Nucleus accumbens (tissue), 56 donors: ENCODE measurements around the gene CLCA1.
A peak's percentile ranks its signal among the peaks of the same experiment; 100 is the strongest.

ENCODE experiments used
- DNase-seq, 56 donors: peaks; one replicate each; lab custom pipeline; 2025; lab: John Stamatoyannopoulos, UW

The CLCA1 gene

DNA sequence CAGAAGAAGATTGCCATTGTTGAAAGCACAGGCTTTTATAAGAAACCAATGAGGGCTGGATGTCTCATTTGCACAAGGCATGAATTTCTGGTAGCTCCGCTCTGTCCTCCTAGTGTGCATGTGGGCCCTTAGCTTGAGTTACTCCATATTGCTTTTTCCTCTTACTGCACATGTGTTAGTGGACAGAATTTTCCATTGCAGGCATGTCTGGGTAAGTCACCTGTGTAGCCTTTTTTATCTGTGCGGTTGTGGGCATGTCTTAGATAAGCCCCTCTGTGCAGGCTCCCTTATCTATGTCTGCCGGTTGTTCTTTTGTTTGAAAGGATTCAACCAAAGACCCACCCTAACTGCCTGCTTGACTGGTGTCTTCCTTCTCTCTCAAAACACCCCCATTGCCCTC lies 7.2 kb upstream of the CLCA1 start:
- DNase-seq, result no peak

- DNase-seq, result no peak
Measured at GRCh38 chr1:86464819-86465218, 3.9 kb upstream of the CLCA1 start.

DNA sequence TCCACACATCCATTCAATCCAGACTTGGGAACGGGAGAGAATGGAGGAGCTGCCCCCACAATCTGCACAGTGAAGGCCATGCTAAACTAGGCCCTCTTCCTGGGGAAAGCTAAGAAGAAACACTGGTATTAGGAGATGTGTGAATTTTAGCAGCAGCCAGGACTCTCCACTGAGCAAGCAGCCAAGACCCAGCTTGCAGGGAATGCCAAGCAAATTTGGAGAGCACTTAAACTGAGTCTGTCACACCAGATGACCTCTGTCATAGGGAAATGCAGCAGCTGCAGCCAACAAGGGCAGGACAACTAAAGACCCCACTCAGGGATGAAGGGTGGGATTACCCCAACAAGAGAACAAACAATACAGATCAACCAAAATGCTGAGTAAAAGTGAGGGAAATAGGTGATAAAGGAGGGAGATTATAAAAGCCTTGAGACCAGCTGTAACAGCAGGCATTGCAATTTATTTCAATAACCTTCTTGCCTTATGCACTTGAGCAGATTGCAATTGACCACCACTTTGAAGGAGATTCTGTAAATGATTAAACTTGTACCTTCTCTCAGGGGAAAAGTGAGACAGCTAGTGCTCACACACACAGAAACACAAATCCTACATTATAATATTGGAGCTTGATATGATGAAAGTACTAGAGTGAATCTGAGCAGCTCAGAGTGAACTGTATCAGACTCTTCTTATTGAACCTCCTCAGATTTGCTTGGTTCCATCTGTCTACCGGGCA lies 2.5 kb upstream of the CLCA1 start:
- DNase-seq, result no peak

DNA sequence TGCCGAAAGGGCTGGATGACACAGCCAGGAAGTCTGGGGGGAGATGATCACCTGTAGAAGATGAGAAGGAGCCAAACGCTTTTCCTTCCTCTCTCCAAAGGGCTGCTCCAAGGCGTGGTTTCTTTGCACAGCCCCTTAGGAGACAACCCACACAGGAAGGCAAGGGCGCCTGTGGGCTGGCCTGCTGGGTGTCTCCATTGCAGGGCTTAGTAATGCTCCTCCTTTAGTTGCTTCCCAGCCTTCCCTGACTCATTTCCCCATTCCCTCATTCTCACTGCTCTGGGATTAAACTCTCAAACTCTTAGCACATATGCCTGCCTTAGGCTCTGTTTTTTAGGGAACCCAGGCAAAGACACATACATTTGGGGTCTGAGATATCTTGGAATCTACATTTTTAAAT lies 1.7 kb upstream of the CLCA1 start:
- no peak for DNase-seq

DNA sequence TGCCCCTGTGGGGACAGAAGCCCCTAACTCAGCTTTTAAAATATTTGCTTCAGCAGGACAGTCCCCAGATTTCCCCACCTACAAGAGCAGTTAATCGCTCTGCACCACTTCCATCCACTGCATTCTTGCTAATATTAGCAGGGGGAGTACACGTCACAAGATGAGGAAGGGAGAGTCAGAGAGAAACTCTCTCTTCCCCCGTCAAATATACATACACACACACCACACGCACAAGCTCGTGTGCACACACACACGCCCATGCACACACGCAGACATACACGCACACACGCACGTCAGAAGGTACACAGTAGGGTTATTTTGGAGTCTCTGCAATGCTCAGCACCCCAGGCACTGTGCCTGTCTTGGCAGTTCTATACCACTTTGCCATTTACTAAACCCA lies 2.1 kb downstream of the CLCA1 start:
- DNase-seq, result peak in 1 of 56 donors; percentile 21

- no peak for DNase-seq
Measured at GRCh38 chr1:86471291-86471690, 2.6 kb downstream of the CLCA1 start.

DNA sequence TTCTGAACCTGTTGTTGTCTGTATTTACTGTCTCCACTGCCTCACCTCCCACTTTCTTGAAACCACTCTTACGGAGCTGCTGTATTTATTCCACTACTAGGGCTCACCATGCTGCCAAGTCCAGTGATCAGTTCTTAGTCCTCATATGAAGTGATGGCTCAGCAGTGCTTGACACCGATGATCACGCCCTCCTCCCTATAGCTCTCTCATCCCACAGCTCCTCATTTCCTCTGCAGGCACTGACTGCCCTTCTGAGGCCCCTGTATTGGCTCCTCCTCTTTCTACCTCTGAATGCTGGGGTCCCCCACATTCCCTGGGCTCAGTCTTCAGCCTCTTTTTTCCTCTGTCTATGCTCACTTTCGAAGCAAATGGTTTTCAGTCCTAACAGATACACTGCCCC lies 3.4 kb downstream of the CLCA1 start:
- no peak for DNase-seq

- no peak for DNase-seq
Measured at GRCh38 chr1:86472767-86473166, 4.0 kb downstream of the CLCA1 start.

DNA sequence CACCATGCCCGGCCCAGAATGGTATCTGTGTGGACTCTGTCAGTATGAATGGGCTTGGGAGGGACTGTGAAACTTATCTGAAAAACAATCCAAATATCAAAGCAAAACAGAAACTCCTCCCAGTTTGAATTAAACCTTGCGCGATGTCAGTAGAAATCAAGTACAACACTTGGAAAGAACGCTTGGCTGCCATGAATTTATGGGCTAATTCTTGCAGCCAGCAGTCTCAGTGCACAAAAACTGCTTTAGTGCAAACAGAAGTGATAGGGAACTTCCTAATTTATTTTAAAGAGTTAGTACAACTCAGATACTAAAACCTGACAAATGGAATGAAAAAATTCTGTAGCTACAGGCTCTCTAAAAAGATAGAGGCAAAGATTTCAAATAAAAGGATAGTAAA lies 8.5 kb downstream of the CLCA1 start:
- no peak for DNase-seq

GRCh38 chr1:86477682-86478081 lies 9.0 kb downstream of the CLCA1 start:
- no peak for DNase-seq

- DNase-seq, result no peak
Measured at GRCh38 chr1:86478416-86479156, 9.9 kb downstream of the CLCA1 start.

DNA sequence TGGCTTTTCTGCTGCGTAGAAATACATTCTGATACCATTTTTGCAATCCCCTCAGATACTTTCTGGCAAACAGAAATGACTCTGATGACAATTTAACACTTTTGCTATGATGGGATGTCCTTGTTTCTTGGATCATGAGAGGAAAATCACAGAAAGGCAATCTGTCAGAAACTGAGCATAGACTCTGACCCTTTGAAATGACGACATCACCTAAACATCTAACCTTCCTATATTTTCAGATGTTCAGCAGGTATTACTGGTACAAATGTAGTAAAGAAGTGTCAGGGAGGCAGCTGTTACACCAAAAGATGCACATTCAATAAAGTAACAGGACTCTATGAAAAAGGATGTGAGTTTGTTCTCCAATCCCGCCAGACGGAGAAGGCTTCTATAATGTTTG lies 13.2 kb downstream of the CLCA1 start:
- no peak for DNase-seq

GRCh38 chr1:86487131-86487810 lies 18.5 kb downstream of the CLCA1 start:
- DNase-seq, result no peak

GRCh38 chr1:86487811-86488141 lies 19.0 kb downstream of the CLCA1 start:
- no peak for DNase-seq

GRCh38 chr1:86489242-86489878 lies 20.6 kb downstream of the CLCA1 start:
- DNase-seq, result no peak

DNA sequence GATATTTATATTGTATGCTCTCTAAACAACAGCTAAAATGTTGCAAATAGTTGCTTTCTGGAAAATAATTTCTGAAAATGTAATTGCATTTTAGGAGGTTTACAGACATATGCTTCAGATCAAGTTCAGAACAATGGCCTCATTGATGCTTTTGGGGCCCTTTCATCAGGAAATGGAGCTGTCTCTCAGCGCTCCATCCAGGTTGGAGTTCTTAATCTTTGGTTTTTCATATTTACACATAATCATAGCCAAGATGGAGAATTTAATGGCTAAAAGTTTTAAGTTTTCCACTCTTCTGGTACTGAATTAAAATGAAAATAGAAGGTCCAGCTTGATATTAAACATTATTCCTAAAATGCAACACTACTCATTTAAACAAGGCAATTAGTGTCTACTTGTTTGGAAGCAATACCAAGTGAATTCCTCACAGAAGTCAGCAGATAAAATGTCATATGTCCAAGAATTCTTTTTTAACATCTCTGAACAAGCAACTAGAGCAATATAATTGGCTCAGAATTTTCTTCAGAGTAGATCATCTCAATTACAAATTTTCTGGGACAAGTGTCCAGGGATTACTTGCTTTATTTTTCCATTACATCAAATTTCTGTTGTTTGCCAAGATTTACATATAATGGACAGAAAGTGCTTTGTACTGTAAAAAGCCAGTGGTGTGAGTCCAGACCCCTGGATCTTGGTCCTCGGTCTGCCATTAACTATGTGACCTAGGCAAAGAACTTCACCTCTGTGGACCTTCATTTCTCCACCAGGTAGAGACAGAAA lies 22.6 kb downstream of the CLCA1 start:
- DNase-seq, result no peak

GRCh38 chr1:86498281-86498680 lies 29.6 kb downstream of the CLCA1 start:
- DNase-seq, result no peak

DNA sequence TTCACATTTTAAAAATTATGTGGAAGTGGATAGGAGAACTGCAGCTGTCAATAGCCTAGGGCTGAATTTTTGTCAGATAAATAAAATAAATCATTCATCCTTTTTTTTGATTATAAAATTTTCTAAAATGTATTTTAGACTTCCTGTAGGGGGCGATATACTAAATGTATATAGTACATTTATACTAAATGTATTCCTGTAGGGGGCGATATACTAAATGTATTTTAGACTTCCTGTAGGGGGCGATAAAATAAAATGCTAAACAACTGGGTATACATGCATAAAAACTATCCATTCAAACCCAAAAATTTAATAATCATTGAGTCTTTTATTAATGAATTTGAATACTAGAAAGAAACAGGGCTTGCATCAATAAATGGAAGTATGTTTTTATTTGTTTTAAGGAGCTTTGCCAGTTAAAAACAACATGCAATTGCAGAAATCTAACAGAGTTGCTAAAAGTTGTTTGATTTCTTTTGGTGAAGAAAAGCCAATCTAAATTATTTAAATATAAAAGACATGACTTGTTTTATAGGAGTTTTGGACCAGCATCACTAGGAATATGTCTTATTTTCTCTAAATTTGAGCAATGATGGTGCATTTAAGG lies 31.4 kb downstream of the CLCA1 start:
- no peak for DNase-seq

GRCh38 chr1:86500714-86501113 lies 32.0 kb downstream of the CLCA1 start:
- DNase-seq, result no peak

GRCh38 chr1:86502125-86502646 lies 33.5 kb downstream of the CLCA1 start:
- DNase-seq, result peak in 2 of 56 donors; percentile 5 to 11
